Progenitor cell of endocrine pancreas (in vitro differentiated cells): Measurements from ENCODE around the gene AUP1. TPM values are rescaled to one million over a fixed set of nuclear protein-coding genes. Genes with fewer than 3 reads are reported as not detected.

Experiments
- DNase-seq: peaks from one replicate; pipeline ENCODE4 v3.0.0; 2021; ENCODE audit warnings: low spot score; ENCODE audit not compliant: unreplicated experiment
- H3K27ac Mint-ChIP-seq: 2 replicates; pipeline ENCODE4 v1.8.0; 2021; ENCODE audit warnings: mild to moderate bottlenecking, moderate library complexity, mixed read lengths
- H3K27me3 Mint-ChIP-seq: 2 replicates; pipeline ENCODE4 v1.8.0; 2021; ENCODE audit warnings: mixed read lengths
- H3K36me3 Mint-ChIP-seq: 2 replicates; pipeline ENCODE4 v1.8.0; 2022; ENCODE audit warnings: mixed read lengths; ENCODE audit not compliant: insufficient read depth
- H3K4me1 Mint-ChIP-seq: 2 replicates; pipeline ENCODE4 v1.8.0; 2021; ENCODE audit warnings: low read depth, mixed read lengths
- H3K4me3 Mint-ChIP-seq: 2 replicates; pipeline ENCODE4 v1.8.0; 2021; ENCODE audit warnings: low read depth, mild to moderate bottlenecking, moderate library complexity, mixed read lengths
- H3K9me3 Mint-ChIP-seq: 2 replicates; pipeline ENCODE4 v1.8.0; 2021; ENCODE audit warnings: low read depth, mixed read lengths
- total RNA-seq: library from RNA; stranded (reverse); gene quantifications from 2 replicates; pipeline ENCODE4 v1.2.1, GENCODE V29; 2021
- TF ChIP-seq, protein P1 (sequence below): fragments of 200-600 bp; sonication (generic); IDR thresholded peaks from one replicate; pipeline ENCODE4 v1.5.0; 2021; ENCODE audit warnings: antibody characterized with exemption, mild to moderate bottlenecking; ENCODE audit not compliant: unreplicated experiment

Gene AUP1
- total RNA-seq, 1 donor from 2014 or later = 115 TPM

- Mint-ChIP-seq H3K36me3 (no peaks in the 10 kb centered on the region), H3K9me3 (no peaks in the 10 kb centered on the region), H3K27ac (no peak overlapping the region), H3K27me3 (peaks cover 18% of the 10 kb centered on the region), H3K4me3 (no peak overlapping the region), H3K4me1 (no peaks in the 10 kb centered on the region)
- TF ChIP-seq, protein P1, sequence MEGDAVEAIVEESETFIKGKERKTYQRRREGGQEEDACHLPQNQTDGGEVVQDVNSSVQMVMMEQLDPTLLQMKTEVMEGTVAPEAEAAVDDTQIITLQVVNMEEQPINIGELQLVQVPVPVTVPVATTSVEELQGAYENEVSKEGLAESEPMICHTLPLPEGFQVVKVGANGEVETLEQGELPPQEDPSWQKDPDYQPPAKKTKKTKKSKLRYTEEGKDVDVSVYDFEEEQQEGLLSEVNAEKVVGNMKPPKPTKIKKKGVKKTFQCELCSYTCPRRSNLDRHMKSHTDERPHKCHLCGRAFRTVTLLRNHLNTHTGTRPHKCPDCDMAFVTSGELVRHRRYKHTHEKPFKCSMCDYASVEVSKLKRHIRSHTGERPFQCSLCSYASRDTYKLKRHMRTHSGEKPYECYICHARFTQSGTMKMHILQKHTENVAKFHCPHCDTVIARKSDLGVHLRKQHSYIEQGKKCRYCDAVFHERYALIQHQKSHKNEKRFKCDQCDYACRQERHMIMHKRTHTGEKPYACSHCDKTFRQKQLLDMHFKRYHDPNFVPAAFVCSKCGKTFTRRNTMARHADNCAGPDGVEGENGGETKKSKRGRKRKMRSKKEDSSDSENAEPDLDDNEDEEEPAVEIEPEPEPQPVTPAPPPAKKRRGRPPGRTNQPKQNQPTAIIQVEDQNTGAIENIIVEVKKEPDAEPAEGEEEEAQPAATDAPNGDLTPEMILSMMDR = no peak
- no peak for DNase-seq
Measured at GRCh38 chr2:74575320-74575719, 45.8 kb upstream of the AUP1 start.

GRCh38 chr2:74573747-74574562 lies 44.4 kb upstream of the AUP1 start:
- no peaks in the 10 kb centered on the region for H3K36me3 Mint-ChIP-seq
- no peaks in the 10 kb centered on the region for H3K4me1 Mint-ChIP-seq
- peaks cover 15% of the 10 kb centered on the region for H3K27me3 Mint-ChIP-seq
- TF ChIP-seq, protein P1 = no peak
- DNase-seq = no peak
- no peaks in the 10 kb centered on the region for H3K9me3 Mint-ChIP-seq
- no peak overlapping the region for H3K27ac Mint-ChIP-seq
- H3K4me3 Mint-ChIP-seq = no peak overlapping the region

GRCh38 chr2:74572178-74572925 lies 42.8 kb upstream of the AUP1 start:
- Mint-ChIP-seq H3K4me3 (no peak overlapping the region), H3K4me1 (no peaks in the 10 kb centered on the region), H3K36me3 (no peaks in the 10 kb centered on the region), H3K27me3 (peaks cover 18% of the 10 kb centered on the region), H3K27ac (no peak overlapping the region), H3K9me3 (no peaks in the 10 kb centered on the region)
- TF ChIP-seq, protein P1 = no peak
- no peak for DNase-seq

DNA sequence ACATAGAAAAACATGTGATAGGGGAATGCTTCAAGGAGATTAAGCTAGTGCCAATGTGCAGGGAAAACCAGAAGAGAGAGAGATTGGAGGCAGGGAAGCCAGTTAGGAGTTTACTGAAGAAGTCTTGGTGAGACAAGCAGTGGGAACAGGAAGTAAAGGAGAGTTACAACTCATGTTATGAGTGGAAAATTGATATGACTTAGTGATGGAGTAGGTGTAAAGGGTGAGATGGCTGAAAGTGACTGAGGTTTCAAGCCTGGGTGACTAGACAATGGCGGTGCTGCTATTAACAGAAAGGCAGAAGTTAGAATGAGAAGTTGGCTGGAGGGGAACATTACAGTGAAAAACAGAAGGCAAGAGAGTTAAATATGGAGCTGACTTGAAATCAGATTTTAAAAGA lies 41.6 kb upstream of the AUP1 start:
- Mint-ChIP-seq H3K9me3 (no peaks in the 10 kb centered on the region), H3K4me1 (no peaks in the 10 kb centered on the region)

DNA sequence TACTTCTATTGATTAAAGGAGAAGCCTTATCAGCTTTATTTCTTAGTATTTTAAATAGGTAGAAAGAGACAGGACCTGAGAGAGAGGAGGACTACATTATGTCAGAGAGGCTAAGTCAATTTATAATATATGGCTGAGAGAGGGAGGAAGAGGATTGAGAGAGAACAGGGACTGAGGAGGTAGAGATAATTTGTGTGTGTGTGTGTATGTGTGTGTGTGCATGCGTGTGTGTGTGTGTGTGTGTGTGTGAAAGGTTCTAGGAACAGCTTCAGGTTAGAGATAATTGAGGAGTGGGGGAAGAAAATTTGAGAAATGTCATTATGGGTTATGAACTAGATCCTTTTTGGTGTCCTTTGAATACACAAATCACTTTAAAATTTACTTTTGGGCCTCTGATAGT lies 40.2 kb upstream of the AUP1 start:
- Mint-ChIP-seq H3K27ac (no peak overlapping the region), H3K4me1 (no peaks in the 10 kb centered on the region), H3K36me3 (no peaks in the 10 kb centered on the region), H3K9me3 (no peaks in the 10 kb centered on the region), H3K4me3 (no peak overlapping the region), H3K27me3 (peaks cover 14% of the 10 kb centered on the region)
- DNase-seq = no peak
- TF ChIP-seq, protein P1 = no peak

More for the DNA sequence above, 41.6 kb upstream of the AUP1 start:
- DNase-seq = no peak
- Mint-ChIP-seq H3K36me3 (no peaks in the 10 kb centered on the region), H3K4me3 (no peak overlapping the region), H3K27me3 (peaks cover 11% of the 10 kb centered on the region), H3K27ac (no peak overlapping the region)
- TF ChIP-seq, protein P1 = no peak
